ENCODE measurements around the gene NOS2.
"Not testable (repeated sequence)": the region's sequence is repeated elsewhere in the genome, so short reads cannot be mapped to it uniquely, and the experiment has no call there.

The NOS2 gene

DNA sequence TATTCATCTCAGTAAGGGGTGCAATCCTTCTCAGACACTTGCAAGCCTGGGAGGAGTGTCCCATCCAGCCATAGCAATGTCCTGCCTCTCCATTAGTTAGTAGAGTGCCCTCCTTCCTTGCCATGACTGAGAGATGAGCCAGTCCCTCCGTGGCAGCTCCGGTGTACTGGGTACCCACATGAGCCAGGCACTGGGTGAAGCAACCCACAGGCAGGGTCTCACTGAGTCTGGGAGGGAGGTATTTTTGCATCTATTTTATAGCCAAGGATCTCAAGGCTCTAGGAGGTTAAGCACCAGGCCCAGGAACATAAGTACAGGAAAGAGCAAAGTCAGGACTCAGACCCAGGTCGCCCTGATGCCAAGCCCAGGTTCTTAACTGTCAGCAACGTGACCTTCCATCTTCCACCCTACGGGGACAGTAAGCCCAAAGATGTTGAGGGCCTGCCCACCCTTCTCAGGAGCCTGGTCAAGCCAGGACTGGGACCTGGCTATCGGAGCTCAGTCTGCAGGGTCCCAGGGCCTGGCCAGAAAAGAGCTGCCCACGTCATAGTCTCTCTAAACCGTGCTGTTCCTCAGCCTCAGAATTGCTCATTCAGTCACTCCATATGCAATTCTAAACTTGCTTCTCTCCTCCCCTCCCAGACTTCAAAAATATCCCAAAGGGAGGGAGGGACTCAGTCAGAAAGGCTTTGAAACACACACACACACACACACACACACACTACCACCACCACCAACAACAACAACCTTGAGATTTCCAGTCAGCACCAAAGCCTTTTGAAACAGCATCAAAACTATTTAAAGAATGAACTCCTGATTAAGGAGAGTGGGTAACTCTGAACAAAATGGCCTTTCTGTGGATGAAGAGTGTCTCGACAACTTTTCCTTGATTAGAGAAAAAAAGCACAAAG lies 16.6 kb downstream of the NOS2 start:
- DNase-seq = no peak

DNA sequence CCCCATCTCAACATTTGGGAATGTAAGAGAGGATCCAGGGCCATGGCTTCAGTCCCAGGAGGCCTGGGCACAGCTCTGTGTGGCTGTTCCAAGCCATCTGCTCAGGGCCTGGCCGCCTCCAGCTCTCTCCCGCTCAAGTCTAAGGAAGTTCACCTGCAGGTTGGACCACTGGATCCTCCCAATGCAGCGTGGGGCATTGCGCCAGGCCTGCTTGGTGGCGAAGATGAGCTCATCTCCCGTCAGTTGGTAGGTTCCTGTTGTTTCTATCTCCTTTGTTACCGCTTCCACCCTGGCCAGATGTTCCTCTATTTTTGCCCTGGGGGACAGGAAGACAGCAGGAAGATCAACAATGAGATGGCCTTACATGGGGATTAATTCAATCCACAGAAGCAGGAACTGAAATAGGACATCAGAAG lies 17.5 kb downstream of the NOS2 start:
- no peak for DNase-seq

DNA sequence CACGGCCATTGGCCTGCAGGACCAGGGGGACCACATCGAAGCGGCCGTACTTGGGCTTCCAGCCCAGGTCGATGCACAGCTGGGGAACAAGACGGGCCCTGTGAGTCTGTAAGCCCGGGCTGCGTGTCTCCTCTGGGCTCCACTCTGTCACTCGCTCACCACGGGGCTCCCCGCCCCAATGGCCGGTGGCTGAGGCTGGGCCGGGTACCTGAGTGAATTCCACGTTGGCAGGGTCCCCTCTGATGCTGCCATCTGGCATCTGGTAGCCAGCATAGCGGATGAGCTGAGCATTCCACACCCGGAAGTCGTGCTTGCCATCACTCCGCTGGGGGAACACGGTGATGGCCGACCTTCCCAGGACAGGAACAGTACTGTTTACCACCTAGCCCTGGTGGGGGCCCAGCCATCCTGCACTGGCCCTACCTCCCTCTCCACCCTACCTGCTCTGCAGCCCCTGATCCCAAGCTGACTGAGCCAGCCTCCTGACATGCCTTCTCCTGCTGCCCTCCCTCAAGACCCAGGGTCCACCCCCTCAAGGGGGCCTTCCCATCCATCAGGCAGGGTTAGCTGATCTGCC lies 19.4 kb downstream of the NOS2 start:
- no peak for DNase-seq

DNA sequence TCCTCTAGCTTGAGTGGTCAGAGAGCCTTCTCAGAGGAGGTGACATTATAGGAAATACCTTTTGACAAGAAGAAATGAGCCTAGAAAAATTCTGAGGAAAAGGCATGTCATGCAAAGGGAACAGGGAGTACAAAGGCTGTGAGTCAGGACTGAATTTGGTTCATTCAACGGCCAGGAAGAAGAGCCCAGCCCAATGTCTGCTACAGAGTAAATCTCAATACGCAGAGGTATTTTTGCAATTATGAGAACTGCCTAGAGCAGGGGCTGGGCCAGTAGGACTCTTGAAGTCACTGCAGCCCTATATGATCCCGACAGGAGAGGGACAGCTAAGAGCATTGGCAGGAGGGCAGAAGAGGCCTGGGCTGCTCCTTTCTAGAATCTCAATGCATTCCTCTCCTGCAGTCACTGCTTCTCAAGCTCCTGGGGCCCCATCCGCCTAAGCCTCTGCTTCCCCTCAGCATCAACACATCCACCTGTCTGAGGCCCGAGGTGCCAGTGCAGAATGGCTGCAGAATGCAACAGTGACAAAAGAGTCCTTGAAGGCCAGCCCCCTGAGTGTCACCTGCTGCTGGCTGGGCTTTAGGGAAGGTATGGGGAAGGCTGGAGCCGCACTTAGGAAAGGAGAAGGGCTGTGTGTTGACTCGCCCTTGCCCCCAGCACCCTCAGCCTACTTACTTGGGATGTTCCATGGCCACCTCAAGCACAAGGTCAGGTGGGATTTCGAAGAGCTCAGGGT lies 20.1 kb downstream of the NOS2 start:
- no peak for DNase-seq

DNA sequence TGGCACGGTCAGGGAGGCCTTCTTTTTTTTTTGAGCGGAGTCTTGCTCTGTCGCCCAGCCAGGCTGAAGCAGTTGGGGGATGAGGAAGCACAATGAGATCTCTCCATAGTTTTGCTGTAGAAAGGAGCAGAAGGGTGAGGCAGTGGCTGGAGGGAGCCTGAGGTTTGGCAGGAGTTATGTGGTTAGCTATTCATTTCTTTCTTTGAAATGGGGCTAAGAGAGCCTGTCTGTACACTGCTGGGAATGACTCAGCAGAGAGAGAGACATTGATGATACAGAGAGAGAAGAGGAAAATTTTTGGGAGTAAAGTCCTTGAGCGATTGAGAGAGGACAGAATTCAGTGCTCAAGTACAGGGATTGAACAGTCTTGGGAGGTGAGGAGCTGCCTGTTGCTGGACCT lies 22.1 kb downstream of the NOS2 start:
- no peak for DNase-seq

DNA sequence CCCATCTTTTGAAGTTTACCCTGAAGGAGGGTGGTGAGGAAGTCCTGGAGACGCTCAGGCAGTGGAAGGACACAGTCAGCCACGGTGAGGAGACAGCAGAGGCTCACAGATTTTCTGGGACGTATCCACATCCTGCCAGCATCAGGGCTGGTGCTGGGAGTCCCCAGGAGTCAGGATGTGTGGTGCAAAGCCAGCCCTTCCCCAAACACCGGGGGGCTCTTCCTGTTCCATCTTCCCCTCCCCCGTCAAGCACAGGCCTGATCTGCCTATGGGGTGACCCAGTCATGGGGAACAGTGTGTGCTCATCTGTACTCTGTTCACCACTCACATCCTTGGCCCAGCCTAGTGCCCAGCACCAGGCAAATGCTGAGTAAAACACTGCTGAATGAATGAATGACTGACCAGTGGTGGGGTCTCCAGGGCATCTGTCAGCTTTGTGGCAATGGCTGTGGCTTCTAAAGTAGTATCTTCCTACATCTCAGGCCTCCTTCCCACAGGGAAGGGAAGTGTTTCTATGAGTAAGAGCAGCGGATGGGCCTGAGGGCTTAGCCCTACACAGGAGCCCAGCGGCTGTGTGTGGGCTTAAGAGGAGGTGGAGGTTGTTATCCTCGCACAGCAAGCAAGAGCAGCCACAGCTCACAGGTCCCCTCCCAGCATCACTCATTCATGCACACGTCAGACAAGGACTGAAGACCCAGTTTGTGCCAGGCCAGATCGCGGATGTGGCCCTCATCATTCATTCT lies 23.3 kb downstream of the NOS2 start:
- no peak for DNase-seq

DNA sequence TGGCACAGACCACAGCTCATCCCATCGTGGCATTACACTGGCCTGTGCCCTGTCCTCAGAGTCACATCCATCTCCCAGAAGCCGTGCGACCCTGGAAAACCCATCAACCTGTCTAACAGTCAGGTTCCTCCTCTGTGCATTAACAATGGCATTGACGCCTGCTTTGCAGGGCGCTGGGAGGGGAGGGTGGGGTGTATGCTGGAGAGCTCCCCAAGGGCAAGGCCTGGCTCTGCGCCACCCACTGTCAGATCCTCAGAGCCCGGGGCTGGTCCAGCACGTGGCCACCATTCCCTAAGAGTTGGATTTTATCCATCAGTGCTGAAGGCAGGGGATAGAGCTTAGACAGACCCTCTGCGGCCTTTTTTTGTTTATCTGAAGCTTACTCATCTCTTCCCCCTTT lies 28.7 kb downstream of the NOS2 start:
- DNase-seq = no peak

DNA sequence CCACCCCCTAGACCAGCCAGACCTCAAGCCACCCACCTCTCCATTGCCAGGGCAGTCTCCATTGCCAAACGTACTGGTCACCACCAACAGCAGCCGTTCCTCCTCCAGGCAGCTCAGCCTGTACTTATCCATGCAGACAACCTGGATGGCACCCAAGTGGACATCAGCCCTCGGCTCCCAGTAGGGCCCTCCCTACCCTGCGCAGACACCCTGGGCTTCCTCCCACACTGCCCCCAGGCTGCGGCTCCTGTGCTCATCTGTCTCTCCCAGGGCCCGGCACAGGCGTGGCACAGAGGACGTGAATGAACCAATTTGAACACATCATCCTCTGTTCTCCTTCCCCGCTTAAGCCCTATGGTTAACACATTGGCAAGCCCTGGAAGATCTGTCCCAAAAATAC lies 29.5 kb downstream of the NOS2 start:
- DNase-seq = no peak

DNA sequence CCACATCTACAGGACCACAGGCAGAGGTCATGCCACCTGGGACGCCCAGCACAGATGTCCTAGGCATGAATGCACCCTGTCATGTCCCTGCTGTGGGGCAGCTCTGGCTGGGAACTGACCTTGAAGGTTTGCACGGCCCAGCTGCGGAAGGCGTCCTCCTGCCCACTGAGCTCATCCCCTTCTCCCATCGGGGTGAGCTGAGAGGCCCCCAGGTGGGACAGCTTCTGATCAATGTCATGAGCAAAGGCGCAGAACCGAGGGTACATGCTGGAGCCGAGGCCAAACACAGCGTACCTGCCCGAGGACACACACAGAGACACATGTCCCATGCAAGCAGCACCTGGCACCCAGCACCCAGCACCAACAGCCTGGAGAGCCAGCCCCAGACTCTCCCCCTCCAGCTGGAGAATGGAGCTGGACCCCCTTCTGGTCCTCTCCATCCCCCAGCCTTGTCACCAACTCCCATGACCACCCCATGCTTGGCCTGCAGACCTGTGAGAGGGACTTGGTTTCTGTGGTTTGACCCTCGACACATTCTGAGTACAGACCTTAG lies 31.4 kb downstream of the NOS2 start:
- DNase-seq = no peak

DNA sequence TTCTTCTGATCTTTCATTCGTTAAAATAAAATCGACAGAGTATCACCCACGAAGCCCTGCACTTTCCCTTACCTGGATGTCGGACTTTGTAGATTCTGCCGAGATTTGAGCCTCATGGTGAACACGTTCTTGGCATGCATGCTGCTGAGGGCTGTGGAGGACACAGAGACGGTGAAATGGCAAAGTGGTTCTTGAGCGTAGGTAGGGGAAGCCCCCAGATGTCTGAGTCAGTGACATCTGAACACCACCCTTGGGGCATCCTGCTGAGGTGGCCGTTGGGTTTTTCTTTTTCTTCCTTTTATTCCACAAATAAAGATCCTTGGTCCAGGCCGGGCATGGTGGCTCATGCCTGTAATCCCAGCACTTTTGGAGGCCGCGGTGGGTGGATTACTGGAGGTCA lies 33.9 kb downstream of the NOS2 start:
- no peak for DNase-seq

DNA sequence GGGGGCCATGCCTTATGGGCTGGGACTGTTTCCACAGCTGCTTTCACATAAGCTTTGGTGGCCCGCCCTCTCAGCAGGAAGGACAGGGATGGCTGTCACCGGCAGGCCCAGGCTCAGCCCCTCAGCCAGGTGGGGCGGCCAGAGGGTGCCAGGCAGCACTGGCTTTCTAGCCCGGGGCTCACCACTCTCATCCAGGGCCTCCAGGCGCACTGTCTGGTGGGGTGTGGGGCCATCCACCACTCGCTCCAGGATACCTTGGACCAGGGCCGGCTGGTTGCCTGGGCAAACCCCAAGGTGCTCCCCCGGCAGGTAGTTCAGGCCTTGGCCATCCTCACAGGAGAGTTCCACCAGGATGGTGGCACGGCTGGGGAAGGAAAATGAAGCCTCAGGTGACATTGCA lies 35.0 kb downstream of the NOS2 start:
- DNase-seq = no peak

DNA sequence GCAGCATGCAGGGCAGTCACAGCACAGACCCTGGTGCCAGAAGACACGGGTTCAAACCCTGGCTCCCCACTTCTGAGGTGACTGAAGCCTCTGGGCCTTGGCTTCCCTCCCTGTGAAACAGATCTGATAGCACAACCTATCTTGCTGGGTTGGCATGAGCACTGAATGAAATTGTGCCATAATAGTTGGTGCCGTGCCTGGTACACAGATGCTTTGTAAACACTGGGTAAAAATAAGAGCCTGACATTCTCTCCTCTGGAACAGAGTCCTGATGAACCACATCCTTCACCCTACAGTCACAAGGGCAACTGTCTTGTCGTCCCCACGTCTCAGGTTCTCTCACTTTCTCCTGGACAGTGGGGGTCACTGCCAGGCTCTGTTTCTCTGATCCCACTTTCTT lies 35.7 kb downstream of the NOS2 start:
- DNase-seq = no peak

DNA sequence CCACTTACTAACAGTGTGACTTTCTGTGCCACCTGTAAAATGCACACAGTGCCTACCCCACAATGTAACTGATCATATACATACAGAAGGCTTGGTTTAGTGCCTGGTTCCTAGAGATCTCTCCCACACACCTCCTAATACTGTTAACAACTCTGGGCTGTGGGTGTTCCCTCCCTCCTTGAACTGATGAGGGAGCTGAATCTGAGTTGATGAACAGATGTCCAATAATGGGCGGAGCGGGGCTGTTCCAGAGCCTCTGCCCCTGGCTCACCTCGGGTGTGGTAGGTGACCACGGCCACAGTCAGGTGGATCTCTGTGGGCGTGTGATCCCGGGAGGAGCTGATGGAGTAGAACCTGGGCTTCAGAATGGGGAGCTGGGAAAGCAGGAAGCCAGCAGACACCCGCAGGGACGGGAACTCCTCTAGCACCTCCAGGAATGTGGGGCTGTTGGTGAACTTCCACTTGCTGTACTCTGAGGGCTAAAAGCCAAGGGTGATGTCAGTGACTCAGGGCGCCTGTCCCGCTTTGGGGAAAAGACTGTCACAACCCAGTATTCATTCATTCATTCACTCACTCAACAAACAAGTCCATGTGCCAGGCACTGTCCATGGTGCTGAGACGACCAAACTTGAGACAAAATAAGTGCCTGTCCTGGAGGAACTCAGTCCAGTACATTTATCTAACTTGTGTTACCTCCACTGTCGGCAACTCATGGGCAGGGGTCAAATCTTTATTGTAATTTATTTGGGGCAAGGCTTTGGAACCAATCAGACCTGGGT lies 37.6 kb downstream of the NOS2 start:
- no peak for DNase-seq

DNA sequence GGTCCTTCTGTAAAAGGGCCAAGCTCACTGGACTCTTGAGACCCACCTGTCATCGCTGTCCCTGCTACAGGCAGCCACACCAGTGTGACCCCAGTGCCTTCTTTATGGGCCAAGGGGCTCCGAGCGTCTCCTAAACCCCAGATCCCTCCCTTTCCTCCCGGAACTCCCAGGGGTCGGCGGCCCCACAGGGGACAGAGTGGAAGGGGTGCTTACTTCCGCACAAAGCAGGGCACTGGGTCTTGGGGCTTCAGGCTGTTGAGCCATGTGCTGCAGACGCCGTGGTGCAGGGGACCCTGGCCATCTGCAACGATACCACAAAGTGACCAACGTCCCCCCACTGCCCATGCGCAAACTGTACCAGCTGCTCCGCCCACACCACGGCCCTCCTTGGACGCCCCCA lies 39.4 kb downstream of the NOS2 start:
- DNase-seq = not testable (repeated sequence)

DNA sequence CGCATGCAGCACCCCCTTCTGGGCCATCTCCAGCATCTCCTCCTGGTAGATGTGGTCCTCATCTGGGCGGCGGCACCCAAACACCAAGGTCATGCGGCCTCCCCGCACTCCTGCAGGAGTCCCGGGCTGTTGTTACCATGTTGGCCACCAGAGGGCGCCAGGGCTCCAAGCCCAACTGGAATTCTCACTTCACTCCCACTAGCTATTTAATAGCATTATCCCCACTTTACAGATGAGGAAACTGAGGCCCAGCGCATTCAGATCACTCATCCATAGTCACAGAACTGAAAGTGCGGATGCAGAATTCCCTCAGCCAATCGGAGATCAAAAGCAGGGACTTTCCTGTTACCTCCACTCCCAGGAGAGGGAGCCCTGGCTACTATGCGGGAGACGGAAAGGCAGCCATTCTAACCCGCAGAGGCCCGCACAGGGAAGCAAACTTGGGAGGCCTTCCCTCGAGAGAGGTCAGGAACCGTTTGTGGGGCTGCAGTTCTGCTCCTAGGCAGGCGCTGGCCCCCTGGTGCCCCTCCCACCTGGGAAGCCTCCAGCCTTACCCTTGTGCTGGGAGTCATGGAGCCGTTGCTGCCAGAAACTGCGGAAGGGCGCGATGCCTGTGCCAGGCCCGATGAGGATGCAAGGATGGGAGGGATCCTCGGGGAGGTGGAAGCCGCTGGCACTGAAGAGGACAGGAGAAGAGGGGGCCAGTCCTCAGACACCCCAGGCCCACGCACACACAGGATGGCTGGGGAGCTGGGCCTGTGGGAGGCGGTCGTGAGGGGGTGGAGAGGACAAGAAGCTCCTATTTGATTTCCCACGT lies 40.1 kb downstream of the NOS2 start:
- peak; percentile 34 to 65 for DNase-seq

DNA sequence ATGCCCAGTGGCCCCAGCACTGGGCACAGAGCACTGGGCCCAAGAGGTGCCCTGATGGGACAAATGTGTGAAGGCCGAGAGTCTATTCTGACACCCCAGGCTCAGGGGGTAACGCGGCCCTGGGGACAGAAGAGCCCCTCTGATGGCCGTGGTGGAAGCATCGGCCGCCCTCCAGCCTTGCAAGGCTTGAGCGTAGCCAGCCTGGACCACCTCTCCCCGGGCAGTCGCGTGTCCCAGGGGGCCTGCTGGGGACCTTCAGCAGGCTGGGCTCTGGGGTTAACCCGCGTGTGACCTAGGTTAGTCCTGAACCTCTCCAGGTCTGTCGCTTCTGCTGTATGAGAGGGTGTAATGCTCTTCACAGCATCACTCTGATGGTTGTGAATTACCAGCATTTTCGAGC lies 40.8 kb downstream of the NOS2 start:
- no peak for DNase-seq

DNA sequence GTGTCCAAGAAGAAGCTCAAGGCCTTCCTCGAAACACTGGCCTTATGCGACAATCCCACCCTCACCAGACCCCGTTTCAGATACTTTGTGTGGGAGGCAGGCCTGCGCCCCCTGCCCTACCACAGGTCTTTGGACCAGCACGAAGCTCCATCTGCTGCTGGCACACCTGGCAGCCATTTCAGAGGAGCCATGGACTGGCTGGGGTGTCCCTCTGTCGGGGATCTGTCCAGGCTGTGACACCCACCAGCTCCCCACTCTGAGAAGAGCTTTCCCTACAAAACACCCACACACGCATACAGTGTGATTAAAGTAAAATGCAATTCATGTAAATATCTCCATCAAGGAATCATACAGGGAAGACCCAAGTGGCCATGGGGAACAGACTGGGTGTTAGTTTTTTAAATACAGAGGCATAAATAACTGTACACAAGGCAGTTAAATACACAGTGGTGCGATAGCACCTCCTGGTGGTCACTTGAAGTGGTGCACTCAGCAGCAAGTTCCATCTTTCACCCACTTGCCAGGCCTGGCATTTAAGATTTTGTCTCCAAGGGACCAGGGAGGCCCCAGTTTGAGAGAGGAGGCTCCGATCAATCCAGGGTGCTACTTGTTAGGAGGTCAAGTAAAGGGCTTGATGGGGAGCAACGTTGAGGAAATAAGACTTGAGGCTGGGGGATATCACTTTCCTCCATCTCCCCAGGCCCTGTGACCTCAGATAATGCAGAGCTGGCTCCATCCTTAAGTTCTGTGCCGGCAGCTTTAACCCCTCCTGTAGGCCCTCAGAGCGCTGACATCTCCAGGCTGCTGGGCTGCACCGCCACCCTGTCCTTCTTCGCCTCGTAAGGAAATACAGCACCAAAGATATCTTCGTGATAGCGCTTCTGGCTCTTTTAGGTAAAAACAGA lies 43.6 kb downstream of the NOS2 start:
- DNase-seq = peak; percentile 43 to 50

DNA sequence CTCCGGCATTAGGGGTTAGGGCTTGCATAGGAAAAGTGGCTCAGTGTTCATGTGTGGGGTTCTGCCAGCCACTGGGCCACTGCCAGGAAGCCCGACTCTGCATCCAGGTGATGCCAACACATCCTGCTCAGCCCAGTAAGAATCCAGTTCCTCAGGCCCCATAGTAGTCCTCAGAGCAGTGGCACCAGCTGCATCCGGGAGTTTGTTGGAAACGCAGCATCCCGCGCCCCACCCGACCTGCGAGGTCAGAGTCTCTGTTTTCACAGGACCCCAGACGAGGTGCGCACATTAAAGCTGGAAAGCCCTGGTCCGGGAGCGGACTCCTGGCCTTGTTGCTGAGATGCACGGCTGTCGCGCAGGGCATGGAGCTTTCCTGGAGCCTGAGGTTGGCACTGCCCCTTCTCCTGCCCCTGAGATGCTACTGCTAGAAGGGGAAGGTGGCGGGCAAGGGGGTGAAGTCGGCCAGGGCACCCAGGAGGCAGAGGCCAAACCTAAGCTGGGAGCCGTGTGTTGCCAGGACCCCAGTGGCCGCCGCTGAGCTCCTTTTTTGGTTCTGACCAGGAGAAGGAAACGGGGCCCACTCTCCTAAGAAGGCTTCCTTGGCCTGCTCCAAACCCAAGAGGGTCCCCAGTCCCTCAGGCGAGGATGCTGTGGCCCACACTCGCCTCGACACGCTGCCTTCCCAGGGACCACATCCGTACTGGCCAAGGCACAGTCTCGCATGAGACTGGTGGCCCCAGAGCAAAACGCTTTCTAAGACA lies 44.4 kb downstream of the NOS2 start:
- DNase-seq = no peak

DNA sequence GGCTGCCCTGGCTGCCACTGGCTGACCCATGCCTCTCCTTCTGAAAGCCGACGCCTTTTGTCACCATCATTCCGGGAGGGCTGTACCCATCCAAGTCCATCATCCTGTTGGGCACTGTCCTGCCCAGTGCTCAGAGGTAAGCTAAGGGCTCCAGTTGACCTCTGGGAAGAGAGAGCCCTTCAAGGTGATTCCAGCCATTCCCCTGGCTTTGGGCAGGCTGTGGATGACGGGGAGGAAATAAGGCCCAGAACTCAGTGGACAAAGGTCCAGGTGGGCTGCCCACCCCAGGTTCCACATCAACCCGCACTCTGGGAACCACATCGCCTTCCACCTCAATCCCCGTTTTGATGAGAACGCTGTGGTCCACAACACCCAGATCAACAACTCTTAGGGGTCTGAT lies 45.8 kb downstream of the NOS2 start:
- no peak for DNase-seq
